CD14-positive monocyte (primary cell): ENCODE measurements around the gene HTR2C. TPM values are rescaled to one million over a fixed set of nuclear protein-coding genes. Genes with fewer than 3 reads are reported as not detected.

Experiments
- DNase-seq, 3 donors: peaks; one replicate each; pipeline ENCODE4 v3.0.0-alpha.2; 2011 to 2022
- H2AFZ ChIP-seq: 2 replicates; pipeline ENCODE4 v1.6.0; 2012; ENCODE audit warnings: mild to moderate bottlenecking, low read depth, low read length, inconsistent platforms; ENCODE audit not compliant: insufficient read depth, poor library complexity, severe bottlenecking
- H3K27ac ChIP-seq, 2 donors: 1 replicate in 1 of 2; 2 replicates in 1 of 2; pipeline ENCODE4 v1.5.1; 2012 to 2013; ENCODE audit warnings: low read length in 2 of 2, control low read depth in 1 of 2, inconsistent platforms in 1 of 2, low read depth in 1 of 2, mild to moderate bottlenecking in 1 of 2
- H3K27me3 ChIP-seq, 2 donors: one replicate each; pipeline versions ENCODE4 v1.6.0 to v1.6.1; 2011 to 2013; ENCODE audit warnings: low read length in 2 of 2; ENCODE audit not compliant: control insufficient read depth in 2 of 2, insufficient read depth in 2 of 2
- H3K36me3 ChIP-seq, 2 donors: replicated peaks in 1 of 2; 1 replicate in 1 of 2; 2 replicates in 1 of 2; pipeline versions ENCODE4 v1.5.1 to v1.6.1; 2012 to 2013; ENCODE audit warnings: low read length in 2 of 2, control low read depth in 1 of 2, inconsistent platforms in 1 of 2, mild to moderate bottlenecking in 1 of 2; ENCODE audit not compliant: insufficient read depth in 2 of 2, control insufficient read depth in 1 of 2
- H3K4me1 ChIP-seq, 2 donors: 1 replicate in 1 of 2; 2 replicates in 1 of 2; pipeline versions ENCODE4 v1.5.1 to v1.6.1; 2012 to 2013; ENCODE audit warnings: low read length in 2 of 2, control low read depth in 1 of 2, inconsistent platforms in 1 of 2, mild to moderate bottlenecking in 1 of 2, moderate library complexity in 1 of 2; ENCODE audit not compliant: insufficient read depth in 2 of 2, control insufficient read depth in 1 of 2
- H3K4me2 ChIP-seq: replicated peaks from 2 replicates; pipeline ENCODE3; 2012; ENCODE audit warnings: low read length, moderate library complexity, mild to moderate bottlenecking; ENCODE audit not compliant: poor library complexity, severe bottlenecking; ENCODE audit errors: extremely low read depth
- H3K4me3 ChIP-seq, 3 experiments: fragments of 200-600 bp in 1 of 3; sonication (generic) in 1 of 3; replicated peaks in 1 of 3; 1 replicate in 2 of 3; 2 replicates in 1 of 3; pipeline ENCODE4 v1.5.1; 2011 to 2013; ENCODE audit warnings: low read length in 3 of 3, mild to moderate bottlenecking in 3 of 3, control low read depth in 2 of 3, low read depth in 2 of 3, inconsistent platforms in 1 of 3, moderate library complexity in 1 of 3
- H3K79me2 ChIP-seq: 2 replicates; pipeline ENCODE4 v1.6.0; 2012; ENCODE audit warnings: mild to moderate bottlenecking, control low read depth, inconsistent platforms, low read length, moderate library complexity; ENCODE audit not compliant: insufficient read depth
- H3K9ac ChIP-seq: 2 replicates; pipeline ENCODE4 v1.6.0; 2017; ENCODE audit warnings: low read length, mild to moderate bottlenecking; ENCODE audit not compliant: insufficient read depth, poor library complexity, severe bottlenecking
- H3K9me3 ChIP-seq, 2 donors: replicated peaks in 1 of 2; 1 replicate in 1 of 2; 2 replicates in 1 of 2; pipeline versions ENCODE4 v1.5.1 to v1.6.1; 2012 to 2013; ENCODE audit warnings: low read length in 2 of 2, control low read depth in 1 of 2; ENCODE audit not compliant: control insufficient read depth in 1 of 2, insufficient read depth in 1 of 2
- H4K20me1 ChIP-seq: 2 replicates; pipeline ENCODE4 v1.6.0; 2012; ENCODE audit warnings: mild to moderate bottlenecking, low read length, control low read depth, moderate library complexity; ENCODE audit not compliant: insufficient read depth
- H3K27ac Mint-ChIP-seq, 7 donors: one replicate each; pipeline ENCODE4 v1.8.0; 2020; ENCODE audit warnings: mild to moderate bottlenecking in 7 of 7, mixed read lengths in 7 of 7, moderate library complexity in 6 of 7, inconsistent platforms in 2 of 7
- H3K27me3 Mint-ChIP-seq, 3 donors: one replicate each; pipeline ENCODE4 v1.8.0; 2021 to 2022; ENCODE audit warnings: low read depth in 3 of 3, mild to moderate bottlenecking in 3 of 3, mixed read lengths in 3 of 3, moderate library complexity in 3 of 3, inconsistent platforms in 1 of 3
- H3K36me3 Mint-ChIP-seq, 2 donors: one replicate each; pipeline ENCODE4 v1.8.0; 2020; ENCODE audit warnings: mixed read lengths in 2 of 2, inconsistent platforms in 1 of 2, mild to moderate bottlenecking in 1 of 2
- H3K4me1 Mint-ChIP-seq: one replicate; pipeline ENCODE4 v1.8.0; 2020; ENCODE audit warnings: mild to moderate bottlenecking, mixed read lengths
- H3K4me3 Mint-ChIP-seq, 2 donors: one replicate each; pipeline ENCODE4 v1.8.0; 2020; ENCODE audit warnings: mild to moderate bottlenecking in 2 of 2, mixed read lengths in 2 of 2, moderate library complexity in 1 of 2
- H3K9me3 Mint-ChIP-seq, 7 donors: one replicate each; pipeline ENCODE4 v1.8.0; 2020 to 2022; ENCODE audit warnings: mixed read lengths in 7 of 7, mild to moderate bottlenecking in 6 of 7, moderate library complexity in 6 of 7, inconsistent platforms in 2 of 7
- CTCF ChIP-seq: fragments of 200-600 bp; IDR thresholded peaks from one replicate; pipeline ENCODE4 v1.8.0; 2022; ENCODE audit warnings: antibody characterized with exemption, mild to moderate bottlenecking
- WGBS: methylation state at CpG from one replicate; pipeline ENCODE4 v1.1.5; 2013; ENCODE audit warnings: missing lambda C conversion rate; ENCODE audit not compliant: insufficient coverage; 5-methylcytosine and 5-hydroxymethylcytosine counted together
- intact Hi-C, 2 donors: fragments of 100-400 bp; cut with micrococcal nuclease; formaldehyde crosslinking; loops; one replicate each; pipeline versions ENCODE4 v1.15.0 to v1.15.1; 2023
- polyA plus RNA-seq, 3 donors: library from polyadenylated mRNA; depleted of rRNA in 1 of 3; unstranded in 2 of 3; stranded (reverse) in 1 of 3; fragments of 300-500 nt in 2 of 3; fragments of >200 nt in 1 of 3; fragmentation: Illumina TruSeq in 2 of 3; gene quantifications; 1 replicate in 2 of 3; 2 replicates in 1 of 3; pipeline ENCODE4 v1.2.3, GENCODE V29; 2012 to 2021

The HTR2C gene
- polyA plus RNA-seq, 3 donors, result 0.04 TPM; not detected in 2

DNA sequence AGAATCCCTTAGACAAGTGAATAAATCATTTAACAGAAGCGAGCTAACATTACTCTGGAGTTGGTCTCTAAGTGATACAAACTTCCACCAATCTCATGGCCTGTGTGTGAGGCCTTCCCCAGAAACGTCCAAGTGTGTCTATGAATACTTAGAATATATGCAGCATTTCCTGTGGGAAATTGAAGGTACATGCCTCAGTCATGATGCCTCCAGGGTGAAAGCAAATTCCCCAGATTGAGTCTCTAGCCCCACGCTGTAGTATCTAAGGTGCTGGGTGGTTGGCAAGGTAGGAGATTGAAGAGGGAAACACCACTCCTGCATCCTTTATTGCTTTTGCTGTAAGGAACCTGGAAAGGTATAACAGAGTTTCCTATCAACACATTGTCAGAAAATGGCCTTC, 319.7 kb downstream of the HTR2C start:
- H3K27me3 Mint-ChIP-seq, result peaks cover 0 to 8% (median 0%) of the 10 kb centered on the region in 3 donors
- peaks cover 2 to 6% (median 3%) of the 10 kb centered on the region in 7 donors for H3K9me3 Mint-ChIP-seq
- TF ChIP-seq CTCF, result no peak
- no peak overlapping the region for H3K4me3 ChIP-seq
- H3K27ac ChIP-seq, result no peak overlapping the region
- no peaks in the 10 kb centered on the region for H3K79me2 ChIP-seq
- H3K4me1 ChIP-seq, result no peaks in the 10 kb centered on the region
- no peaks in the 10 kb centered on the region for H3K36me3 Mint-ChIP-seq
- intact Hi-C loops, result no loop called here
- H3K4me3 Mint-ChIP-seq, result no peak overlapping the region
- H3K9me3 ChIP-seq, result no peaks in the 10 kb centered on the region
- H4K20me1 ChIP-seq, result no peaks in the 10 kb centered on the region
- H2AFZ ChIP-seq, result no peak overlapping the region
- no peaks in the 10 kb centered on the region for H3K4me1 Mint-ChIP-seq
- DNase-seq, result no peak
- no peak overlapping the region for H3K4me2 ChIP-seq
- no CpG with 5 or more reads among the region's 3 CpGs for WGBS
- no peak overlapping the region for H3K9ac ChIP-seq
- peaks cover 0 to 3% of the 10 kb centered on the region in 2 donors for H3K27me3 ChIP-seq
- no peak overlapping the region for H3K27ac Mint-ChIP-seq
- no peaks in the 10 kb centered on the region for H3K36me3 ChIP-seq

DNA sequence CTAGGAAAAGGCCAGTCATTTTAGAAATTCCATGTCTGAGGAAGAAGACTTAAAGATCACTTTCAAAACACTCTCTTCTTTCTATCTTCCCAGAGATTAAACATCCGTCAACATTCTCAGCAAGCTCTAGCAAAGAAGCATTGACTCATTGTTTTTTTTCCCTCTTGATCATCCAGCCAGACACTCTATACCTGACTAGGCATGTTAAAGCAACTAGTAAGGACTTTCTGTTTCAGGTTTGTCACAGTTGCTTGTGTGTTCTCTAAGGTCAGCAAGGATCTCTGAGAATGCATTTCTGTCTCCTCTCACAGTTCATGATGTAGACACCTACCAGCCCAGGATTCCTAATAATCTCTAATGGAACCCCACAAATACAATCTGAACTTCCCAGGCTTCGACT, 321.4 kb downstream of the HTR2C start:
- Mint-ChIP-seq H3K27ac (no peak overlapping the region), H3K4me1 (no peaks in the 10 kb centered on the region), H3K36me3 (no peaks in the 10 kb centered on the region), H3K9me3 (peaks cover 0 to 3% (median 2%) of the 10 kb centered on the region in 7 donors), H3K27me3 (peaks cover 0 to 8% (median 0%) of the 10 kb centered on the region in 3 donors), H3K4me3 (no peak overlapping the region)
- Histone ChIP-seq H2AFZ (no peak overlapping the region), H3K4me1 (no peaks in the 10 kb centered on the region), H3K27ac (no peak overlapping the region), H3K4me2 (no peak overlapping the region), H3K79me2 (no peaks in the 10 kb centered on the region), H3K9ac (no peak overlapping the region), H3K9me3 (no peaks in the 10 kb centered on the region), H3K4me3 (no peak overlapping the region), H4K20me1 (no peaks in the 10 kb centered on the region), H3K27me3 (peaks cover 0 to 3% of the 10 kb centered on the region in 2 donors), H3K36me3 (no peaks in the 10 kb centered on the region)
- no peak for TF ChIP-seq CTCF
- DNase-seq, result no peak
- intact Hi-C loops, result no loop called here
- no CpG with 5 or more reads among the region's 2 CpGs for WGBS
